HepG2 (cell line): ENCODE results near the gene LTB4R. TPM values are rescaled to one million over a fixed set of nuclear protein-coding genes. Genes with fewer than 3 reads are reported as not detected.

ENCODE experiments used
- ATAD3A ChIP-seq: sonication (generic); formaldehyde crosslinking; IDR thresholded peaks from 2 replicates; pipeline ENCODE4 v1.4.0; 2020; ENCODE audit warnings: missing genetic modification reagents
- BCLAF1 ChIP-seq: fragments of 450-650 bp; IDR thresholded peaks from 2 replicates; pipeline ENCODE4 v1.6.1; 2017; ENCODE audit warnings: mild to moderate bottlenecking
- EZH2 ChIP-seq: conservative IDR thresholded peaks from 2 replicates; pipeline ENCODE4 v1.6.1; 2012; ENCODE audit warnings: mild to moderate bottlenecking, low read depth, low read length, moderate library complexity
- MED13 ChIP-seq: sonication (generic); formaldehyde crosslinking; IDR thresholded peaks from 2 replicates; pipeline ENCODE4 v1.5.0; 2020; ENCODE audit warnings: missing genetic modification reagents
- NAIF1 ChIP-seq: sonication (generic); formaldehyde crosslinking; IDR thresholded peaks from 2 replicates; pipeline ENCODE4 v1.5.0; 2020; ENCODE audit warnings: mild to moderate bottlenecking, missing genetic modification reagents, borderline replicate concordance
- NFAT5 ChIP-seq: sonication (generic); formaldehyde crosslinking; IDR thresholded peaks from 2 replicates; pipeline ENCODE4 v1.4.0; 2020; ENCODE audit warnings: missing genetic modification reagents
- SMAD1 ChIP-seq: sonication (generic); formaldehyde crosslinking; IDR thresholded peaks from 2 replicates; pipeline ENCODE4 v1.4.0; 2020; ENCODE audit warnings: missing genetic modification reagents, low read depth, mild to moderate bottlenecking, borderline replicate concordance
- SOX13 ChIP-seq, 3 experiments: fragments of 450-650 bp in 1 of 3; sonication (generic) in 1 of 3; formaldehyde crosslinking in 1 of 3; IDR thresholded peaks in 2 of 3; conservative IDR thresholded peaks in 1 of 3; 2 replicates each; pipeline versions ENCODE4 v1.5.0 to v1.6.1; 2016 to 2020; ENCODE audit warnings: antibody characterized with exemption in 1 of 3, mild to moderate bottlenecking in 1 of 3, missing compliant biosample characterization in 1 of 3, missing genetic modification reagents in 1 of 3, moderate library complexity in 1 of 3
- SSRP1 ChIP-seq: IDR thresholded peaks from 2 replicates; pipeline ENCODE4 v1.6.1; 2016; ENCODE audit warnings: control low read depth
- SUZ12 ChIP-seq: fragments of 150-350 bp; IDR thresholded peaks from 2 replicates; pipeline ENCODE4 v1.6.1; 2014; ENCODE audit warnings: low read depth, low read length
- XBP1 ChIP-seq: sonication (generic); formaldehyde crosslinking; IDR thresholded peaks from 2 replicates; pipeline ENCODE4 v1.5.0; 2020; ENCODE audit warnings: missing genetic modification reagents
- ZBTB25 ChIP-seq: IDR thresholded peaks from 2 replicates; pipeline ENCODE4 v1.6.1; 2018; ENCODE audit warnings: missing genetic modification reagents
- ZFP36 ChIP-seq: fragments of 150-350 bp; IDR thresholded peaks from 2 replicates; pipeline ENCODE4 v1.6.1; 2018; ENCODE audit warnings: borderline replicate concordance, low read length, low read depth; ENCODE audit not compliant: partially characterized antibody
- ZKSCAN1 ChIP-seq: fragments of 150-350 bp; IDR thresholded peaks from 2 replicates; pipeline ENCODE4 v1.6.1; 2014; ENCODE audit warnings: low read length
- ZNF101 ChIP-seq: sonication (generic); formaldehyde crosslinking; IDR thresholded peaks from 2 replicates; pipeline ENCODE4 v1.4.0; 2020; ENCODE audit warnings: mild to moderate bottlenecking, low read depth, missing genetic modification reagents, borderline replicate concordance
- ZNF256 ChIP-seq: sonication (generic); formaldehyde crosslinking; conservative IDR thresholded peaks from 2 replicates; pipeline ENCODE4 v1.4.0; 2020; ENCODE audit warnings: missing genetic modification reagents
- ZNF543 ChIP-seq: sonication (generic); formaldehyde crosslinking; IDR thresholded peaks from 2 replicates; pipeline ENCODE4 v1.4.0; 2020; ENCODE audit warnings: mild to moderate bottlenecking, missing genetic modification reagents
- ZNF770 ChIP-seq: sonication (generic); formaldehyde crosslinking; IDR thresholded peaks from 2 replicates; pipeline ENCODE4 v1.5.0; 2020; ENCODE audit warnings: mild to moderate bottlenecking, missing genetic modification reagents
- polyA plus RNA-seq, 8 experiments: library from polyadenylated mRNA; depleted of rRNA in 3 of 8; stranded (reverse) in 7 of 8; unstranded in 1 of 8; fragments of >200 nt; fragmentation: Illumina TruSeq in 4 of 8; extraction: Trizol in 4 of 8; gene quantifications; 2 replicates each; pipeline versions ENCODE4 v1.2.1 to v1.2.3, GENCODE V29; 2011 to 2016; ENCODE audit warnings: low read depth in 4 of 8, missing spikeins in 1 of 8, mixed read lengths in 1 of 8; ENCODE audit not compliant: insufficient read depth in 1 of 8
- total RNA-seq, 5 experiments: library from RNA; depleted of rRNA; stranded (reverse); fragments of >200 nt; fragmentation: Illumina TruSeq; extraction: Trizol; gene quantifications; 2 replicates each; pipeline ENCODE4 v1.2.3, GENCODE V29; 2016; ENCODE audit warnings: low read depth in 1 of 5

LTB4R gene
- total and polyA plus RNA-seq, 2 of the 13 experiments (the other 11 are each of a cell fraction or from before 2014, with no cell fraction given) = 3.2 to 8.2 TPM

GRCh38 chr14:24271134-24271833, 40.0 kb upstream of the LTB4R start, which contains the start of gene RABGGTA (continued):
- TF ChIP-seq ZNF770 (CRISPR knock-in tag) (peak; percentile 84), ZFP36 (no peak), BCLAF1 (no peak), MED13 (CRISPR knock-in tag) (peak; percentile 98), EZH2 (no peak), SUZ12 (no peak), ATAD3A (CRISPR knock-in tag) (peak; percentile 52; the same call in 1 of the 2 replicates), ZBTB25 (CRISPR knock-in tag) (peak; percentile 98; the same call in 1 of the 2 replicates), ZKSCAN1 (no peak; the same call in 1 of the 2 replicates), ZNF101 (CRISPR knock-in tag) (peak; percentile 90; the same call in 1 of the 2 replicates), SSRP1 (CRISPR knock-in tag) (peak; percentile 57), ZNF256 (CRISPR knock-in tag) (peak; percentile 99), XBP1 (CRISPR knock-in tag) (peak; percentile 90; the same call in 1 of the 2 replicates), ZNF543 (CRISPR knock-in tag) (peak; percentile 99), SMAD1 (CRISPR knock-in tag) (peak; percentile 100), SOX13 (IDR thresholded peaks at IDR 0.05) (peak; percentile 89), SOX13 (CRISPR knock-in tag; conservative IDR thresholded peaks at IDR 0.05 in 1 of 2, IDR thresholded peaks at IDR 0.05 in 1 of 2) (peak; percentile 29 to 82; a peak in 2 of 4 replicates), NAIF1 (CRISPR knock-in tag) (peak; percentile 90), NFAT5 (CRISPR knock-in tag) (peak; percentile 96)
